DMS53 treated with DMSO at 0.1 percent for 48 hours (cell line): Measurements from ENCODE around the gene ASAP3.

ENCODE experiments used
- DNase-seq: peaks from one replicate; lab custom pipeline; 2025; ENCODE audit not compliant: unreplicated experiment; lab: John Stamatoyannopoulos, UW

Gene ASAP3

GRCh38 chr1:23478896-23479665, 4.9 kb downstream of the ASAP3 start:
- no peak for DNase-seq

GRCh38 chr1:23477359-23478144, 6.4 kb downstream of the ASAP3 start:
- no peak for DNase-seq

GRCh38 chr1:23475641-23476040, 8.3 kb downstream of the ASAP3 start:
- DNase-seq = no peak

- no peak for DNase-seq
Measured at GRCh38 chr1:23475134-23475628, 8.8 kb downstream of the ASAP3 start.

- no peak for DNase-seq
Measured at GRCh38 chr1:23473037-23473800, 10.8 kb downstream of the ASAP3 start.

- DNase-seq = no peak
Measured at GRCh38 chr1:23472351-23473036, 11.5 kb downstream of the ASAP3 start.

- DNase-seq = no peak
Measured at GRCh38 chr1:23471473-23472075, 12.4 kb downstream of the ASAP3 start.

- DNase-seq = no peak
Measured at GRCh38 chr1:23470282-23471070, 13.5 kb downstream of the ASAP3 start.

- DNase-seq = no peak
Measured at GRCh38 chr1:23469372-23469982, 14.5 kb downstream of the ASAP3 start.

GRCh38 chr1:23466423-23466989, 17.5 kb downstream of the ASAP3 start:
- no peak for DNase-seq

- DNase-seq = no peak
Measured at GRCh38 chr1:23463286-23463685, 20.7 kb downstream of the ASAP3 start.

GRCh38 chr1:23462766-23463165, 21.2 kb downstream of the ASAP3 start:
- no peak for DNase-seq

- no peak for DNase-seq
Measured at GRCh38 chr1:23461050-23461449, 22.9 kb downstream of the ASAP3 start.

GRCh38 chr1:23460519-23460918, 23.5 kb downstream of the ASAP3 start:
- DNase-seq = no peak

GRCh38 chr1:23459338-23459757, 24.6 kb downstream of the ASAP3 start:
- DNase-seq = no peak

GRCh38 chr1:23456226-23456625, 27.8 kb downstream of the ASAP3 start:
- no peak for DNase-seq

GRCh38 chr1:23453455-23454000, 30.5 kb downstream of the ASAP3 start:
- no peak for DNase-seq

- DNase-seq = peak; percentile 69
Measured at GRCh38 chr1:23452011-23452411, 32.0 kb downstream of the ASAP3 start.

- no peak for DNase-seq
Measured at GRCh38 chr1:23451441-23451840, 32.5 kb downstream of the ASAP3 start.
